Measurements from ENCODE around the gene TSPAN5. TPM values are rescaled to one million over a fixed set of nuclear protein-coding genes. Genes with fewer than 3 reads are reported as not detected.

Gene TSPAN5
- total RNA-seq, 2 experiments from 2014 or later, result 1.8 to 2.8 TPM

DNA sequence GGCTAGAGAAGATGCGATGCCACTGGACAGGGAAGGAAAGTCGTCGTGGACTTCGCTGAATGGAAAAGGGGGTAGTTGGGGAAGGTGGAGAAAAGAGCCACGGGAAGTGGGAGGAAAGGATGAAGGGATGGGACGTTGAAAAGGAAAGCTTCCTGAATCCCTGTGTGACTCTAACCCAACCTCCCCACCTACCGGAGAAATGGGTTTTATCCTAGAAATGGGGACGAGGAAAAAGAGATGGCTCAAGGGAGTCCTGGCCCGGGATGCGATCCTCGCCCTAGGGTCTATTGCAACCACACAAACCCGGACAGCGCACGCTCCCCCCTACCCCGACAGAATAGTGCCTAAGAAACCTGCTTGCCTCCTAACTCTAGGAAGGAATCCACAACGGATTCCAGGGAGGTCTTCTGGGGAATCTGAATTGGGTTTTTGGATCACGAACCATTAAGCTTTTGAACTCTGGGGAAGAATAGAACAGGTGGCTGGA lies 738 bp upstream of the TSPAN5 start:
- peaks cover 52% of the 10 kb centered on the region for H3K4me1 ChIP-seq (ENCODE audit: insufficient read depth, low read length)
- peak overlapping the region; percentile 98 for H3K27ac Mint-ChIP-seq
- H3K27me3 ChIP-seq (ENCODE audit: control insufficient read depth in 1 of 2, insufficient read depth in 2 of 2, low read length in 2 of 2), result no peaks in the 10 kb centered on the region
- H3K27me3 Mint-ChIP-seq, result no peaks in the 10 kb centered on the region
- H3K36me3 Mint-ChIP-seq (ENCODE audit: low read depth), result peaks cover 9% of the 10 kb centered on the region
- H3K36me3 ChIP-seq (ENCODE audit: insufficient read depth, low read length), result no peaks in the 10 kb centered on the region
- intact Hi-C loops (cut with DNase I, micrococcal nuclease), result loop anchor here (2.0 to 5.0 kb wide), 4 partner anchors 43 to 433 kb away; partner anchors contain the start of gene RAP1GDS1 (in 1 of the 2)
- peak overlapping the region; percentile 86 for H3K4me3 Mint-ChIP-seq
- ChIA-PET POLR2A (interaction anchor here (1.4 to 3.2 kb wide), 7 partner anchors 17 to 336 kb away, joined by 6 to 16 read pairs (median 8); partner anchors contain the start of genes EIF4E and METAP1), CTCF (interaction anchor here (1.0 to 1.3 kb wide), 3 partner anchors 17 to 336 kb away, joined by 3 to 5 read pairs (median 4); partner anchors contain the start of gene METAP1)
- H3K9me3 Mint-ChIP-seq, result no peaks in the 10 kb centered on the region
- ATAC-seq (ENCODE audit: poor library complexity) (no peak), DNase-seq (no peak)
- H3K9me3 ChIP-seq (ENCODE audit: control insufficient read depth in 1 of 2, insufficient read depth in 1 of 2, low read length in 2 of 2), result no peaks in the 10 kb centered on the region
- H3K4me1 Mint-ChIP-seq (ENCODE audit: low read depth), result peaks cover 87% of the 10 kb centered on the region
- peak overlapping the region; percentile 89 for H3K4me3 ChIP-seq (ENCODE audit: low read length)
- peak overlapping the region in 1 of 2 donors; percentile 39 for H3K27ac ChIP-seq (ENCODE audit: low read depth in 1 of 2, low read length in 2 of 2)
- TF ChIP-seq, protein P1, sequence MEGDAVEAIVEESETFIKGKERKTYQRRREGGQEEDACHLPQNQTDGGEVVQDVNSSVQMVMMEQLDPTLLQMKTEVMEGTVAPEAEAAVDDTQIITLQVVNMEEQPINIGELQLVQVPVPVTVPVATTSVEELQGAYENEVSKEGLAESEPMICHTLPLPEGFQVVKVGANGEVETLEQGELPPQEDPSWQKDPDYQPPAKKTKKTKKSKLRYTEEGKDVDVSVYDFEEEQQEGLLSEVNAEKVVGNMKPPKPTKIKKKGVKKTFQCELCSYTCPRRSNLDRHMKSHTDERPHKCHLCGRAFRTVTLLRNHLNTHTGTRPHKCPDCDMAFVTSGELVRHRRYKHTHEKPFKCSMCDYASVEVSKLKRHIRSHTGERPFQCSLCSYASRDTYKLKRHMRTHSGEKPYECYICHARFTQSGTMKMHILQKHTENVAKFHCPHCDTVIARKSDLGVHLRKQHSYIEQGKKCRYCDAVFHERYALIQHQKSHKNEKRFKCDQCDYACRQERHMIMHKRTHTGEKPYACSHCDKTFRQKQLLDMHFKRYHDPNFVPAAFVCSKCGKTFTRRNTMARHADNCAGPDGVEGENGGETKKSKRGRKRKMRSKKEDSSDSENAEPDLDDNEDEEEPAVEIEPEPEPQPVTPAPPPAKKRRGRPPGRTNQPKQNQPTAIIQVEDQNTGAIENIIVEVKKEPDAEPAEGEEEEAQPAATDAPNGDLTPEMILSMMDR (IDR thresholded peaks at IDR 0.05), result no peak

DNA sequence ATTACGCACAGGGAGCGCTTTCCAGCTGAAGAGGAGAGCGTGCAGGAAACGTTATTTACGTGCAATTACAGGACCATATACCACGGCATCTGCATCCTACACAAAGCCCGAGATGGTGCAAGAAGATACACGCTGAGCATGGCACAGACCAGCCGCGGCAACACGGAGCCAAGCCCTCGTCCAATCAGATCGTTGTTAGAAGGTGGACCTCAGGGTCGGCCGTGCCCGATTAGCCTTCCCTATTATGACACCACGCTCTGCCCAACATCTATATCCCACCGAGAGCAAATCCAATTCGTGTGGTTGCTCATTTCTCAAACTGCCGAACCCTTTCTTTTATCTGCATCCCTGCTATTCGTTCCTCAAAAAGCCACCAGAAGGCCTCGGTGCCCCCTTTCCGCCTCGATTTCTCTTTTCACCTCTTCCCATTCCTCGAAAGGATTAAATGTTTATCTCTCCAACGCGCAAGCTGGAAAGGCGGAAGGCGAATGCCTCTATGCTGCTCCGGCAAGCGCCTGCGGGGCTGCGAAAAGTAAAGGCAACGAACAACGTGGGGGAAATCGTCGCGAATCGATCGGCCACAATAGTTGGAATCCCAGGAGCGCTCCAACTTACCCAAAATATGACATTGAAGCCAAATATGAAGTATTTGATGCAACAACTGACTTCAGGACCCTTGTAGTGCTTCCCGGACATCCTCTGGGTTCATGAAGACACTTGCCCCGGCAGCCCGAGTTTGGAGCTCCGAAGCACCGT lies 702 bp downstream of the TSPAN5 start:
- Mint-ChIP-seq H3K27ac (peak overlapping the region; percentile 77), H3K4me3 (peak overlapping the region; percentile 89), H3K36me3 (ENCODE audit: low read depth) (peaks cover 9% of the 10 kb centered on the region), H3K27me3 (no peaks in the 10 kb centered on the region), H3K9me3 (no peaks in the 10 kb centered on the region), H3K4me1 (ENCODE audit: low read depth) (peaks cover 87% of the 10 kb centered on the region)
- no peaks in the 10 kb centered on the region for H3K9me3 ChIP-seq (ENCODE audit: control insufficient read depth in 1 of 2, insufficient read depth in 1 of 2, low read length in 2 of 2)
- ATAC-seq (ENCODE audit: poor library complexity) (peak; percentile 21), DNase-seq (peak in 13 of 14 experiments; percentile 7 to 59 (median 23))
- peaks cover 43% of the 10 kb centered on the region for H3K4me1 ChIP-seq (ENCODE audit: insufficient read depth, low read length)
- H3K27ac ChIP-seq (ENCODE audit: low read depth in 1 of 2, low read length in 2 of 2), result no peak overlapping the region
- H3K4me3 ChIP-seq (ENCODE audit: low read length), result peak overlapping the region; percentile 89
- POLR2A ChIA-PET, result interaction anchor here (0.8 to 3.2 kb wide), 16 partner anchors 9 to 397 kb away, joined by 3 to 16 read pairs (median 6); partner anchors contain the start of genes EIF4E, METAP1 and RAP1GDS1
- no peaks in the 10 kb centered on the region for H3K36me3 ChIP-seq (ENCODE audit: insufficient read depth, low read length)
- H3K27me3 ChIP-seq (ENCODE audit: control insufficient read depth in 1 of 2, insufficient read depth in 2 of 2, low read length in 2 of 2), result no peaks in the 10 kb centered on the region
- intact Hi-C loops (cut with DNase I, micrococcal nuclease), result loop anchor here (2.0 to 5.0 kb wide), 4 partner anchors 45 to 435 kb away; partner anchors contain the start of gene RAP1GDS1 (in 1 of the 2)
- CTCF ChIA-PET, result interaction anchor here (0.7 to 1.3 kb wide), 5 partner anchors 15 to 398 kb away, joined by 3 to 5 read pairs (median 5); partner anchors contain the start of gene METAP1
- TF ChIP-seq, protein P1 (IDR thresholded peaks at IDR 0.05), result no peak

DNA sequence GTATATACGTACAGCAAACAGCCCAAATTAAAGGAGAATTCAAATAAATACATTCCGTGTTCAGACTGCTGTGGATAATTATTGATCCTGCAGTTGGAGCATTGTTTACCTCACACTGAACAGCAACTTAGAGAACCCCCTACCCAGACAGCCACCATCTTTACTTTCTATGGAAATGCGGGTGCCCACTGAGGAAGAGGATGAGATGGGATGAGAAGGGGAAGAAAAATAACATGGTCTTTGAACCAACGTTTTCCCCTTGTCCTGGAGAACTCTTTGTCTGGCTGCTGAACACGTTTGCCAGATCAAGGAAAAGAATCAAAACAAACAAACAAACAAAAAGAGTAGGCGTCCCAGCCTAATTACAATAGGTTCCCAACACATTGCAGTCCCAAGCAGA lies 1.5 kb downstream of the TSPAN5 start:
- DNase-seq, result no peak
- ATAC-seq (ENCODE audit: poor library complexity), result no peak
- Histone ChIP-seq H3K36me3 (ENCODE audit: insufficient read depth, low read length) (no peaks in the 10 kb centered on the region), H3K27ac (ENCODE audit: low read depth in 1 of 2, low read length in 2 of 2) (no peak overlapping the region), H3K9me3 (ENCODE audit: control insufficient read depth in 1 of 2, insufficient read depth in 1 of 2, low read length in 2 of 2) (no peaks in the 10 kb centered on the region), H3K4me1 (ENCODE audit: insufficient read depth, low read length) (peaks cover 40% of the 10 kb centered on the region), H3K27me3 (ENCODE audit: control insufficient read depth in 1 of 2, insufficient read depth in 2 of 2, low read length in 2 of 2) (no peaks in the 10 kb centered on the region), H3K4me3 (ENCODE audit: low read length) (peak overlapping the region; percentile 89)
- TF ChIP-seq, protein P1 (IDR thresholded peaks at IDR 0.05), result no peak
- Mint-ChIP-seq H3K27me3 (no peaks in the 10 kb centered on the region), H3K36me3 (ENCODE audit: low read depth) (peaks cover 9% of the 10 kb centered on the region), H3K27ac (peak overlapping the region; percentile 77), H3K4me1 (ENCODE audit: low read depth) (peaks cover 80% of the 10 kb centered on the region), H3K4me3 (peak overlapping the region; percentile 89), H3K9me3 (no peaks in the 10 kb centered on the region)
- ChIA-PET CTCF (no interaction called here), POLR2A (interaction anchor here (1.2 to 3.2 kb wide), 4 partner anchors 15 to 35 kb away, joined by 3 to 16 read pairs (median 10); no protein-coding TSS in a partner anchor)
- intact Hi-C loops (cut with DNase I, micrococcal nuclease), result loop anchor here (5.0 kb wide), 3 partner anchors 45 to 435 kb away; no protein-coding TSS in a partner anchor
